Fibroblast of peridontal ligament (primary cell): ENCODE measurements around the gene WDR46.

ENCODE experiments used
- DNase-seq: peaks from one replicate; pipeline ENCODE4 v3.0.0-alpha.2; 2010; ENCODE audit errors: extremely low read depth

WDR46 gene

DNA sequence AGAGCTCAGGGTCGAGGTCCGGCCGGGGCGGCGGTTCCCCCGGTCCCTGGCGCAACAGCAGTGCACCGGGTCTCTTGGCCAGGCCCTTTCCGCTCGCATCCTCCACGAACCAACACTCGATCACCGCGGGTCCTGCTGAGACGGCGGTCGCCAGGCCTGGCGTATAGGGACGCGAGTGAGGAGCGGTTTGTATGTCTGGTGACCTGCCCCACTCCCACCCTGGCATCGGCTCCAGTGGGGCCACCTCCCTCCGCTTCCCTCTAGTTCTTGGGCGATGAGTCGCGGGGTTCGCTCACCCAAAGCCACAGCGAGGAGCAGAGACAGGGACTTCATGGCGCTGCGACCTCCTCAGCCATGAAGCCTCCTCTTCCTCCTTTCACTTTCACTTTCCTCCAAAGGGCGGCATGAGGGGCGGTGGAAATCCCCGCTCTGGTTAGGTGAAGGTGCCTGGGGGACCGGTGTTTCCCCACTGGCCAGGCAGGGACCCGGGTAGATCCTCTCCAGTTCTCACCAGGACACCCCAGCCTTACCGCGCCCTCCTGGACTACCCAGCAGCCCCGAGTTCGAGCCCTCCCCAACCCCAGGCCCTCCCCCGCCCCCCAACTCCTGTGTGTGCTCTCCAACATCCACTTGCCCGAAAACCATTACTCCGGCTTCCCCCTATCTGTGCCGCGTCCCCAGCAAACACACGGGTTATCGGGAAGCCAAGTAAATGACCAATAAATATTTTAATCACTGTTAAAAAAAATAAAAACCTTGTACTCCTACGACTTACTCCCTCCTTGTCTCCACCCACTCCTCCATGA is 24.9 kb upstream of the WDR46 start, which contains the start of gene TAPBP:
TSS of gene TAPBP (minus strand) at position 370 of the 806 bp plus-strand sequence. CDS start at position 333, 37 bp downstream.
- DNase-seq, result peak; percentile 55

- DNase-seq, result peak; percentile 15
Measured at GRCh38 chr6:33313105-33313708, 24.2 kb upstream of the WDR46 start.

GRCh38 chr6:33312361-33313104 is 23.5 kb upstream of the WDR46 start:
- DNase-seq, result peak; percentile 58

DNA sequence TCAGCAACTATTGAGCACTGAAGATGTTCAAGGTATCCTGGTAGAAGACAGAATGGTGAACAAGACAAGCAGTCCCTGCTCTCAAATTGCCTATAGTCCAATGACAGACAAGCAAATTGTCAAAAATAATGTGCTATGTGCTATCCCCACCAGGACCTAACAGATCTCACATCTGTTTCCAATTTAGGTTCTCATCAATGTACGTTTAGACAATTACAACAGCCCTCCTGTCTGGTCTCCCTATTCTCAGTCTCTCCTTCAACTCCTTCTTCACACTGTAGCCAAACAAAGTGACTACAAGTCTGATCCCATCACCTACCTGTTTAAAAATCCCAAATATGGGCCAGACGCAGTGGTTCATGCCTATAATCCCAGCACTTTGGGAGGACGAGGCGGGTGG is 17.3 kb upstream of the WDR46 start:
- no peak for DNase-seq

DNA sequence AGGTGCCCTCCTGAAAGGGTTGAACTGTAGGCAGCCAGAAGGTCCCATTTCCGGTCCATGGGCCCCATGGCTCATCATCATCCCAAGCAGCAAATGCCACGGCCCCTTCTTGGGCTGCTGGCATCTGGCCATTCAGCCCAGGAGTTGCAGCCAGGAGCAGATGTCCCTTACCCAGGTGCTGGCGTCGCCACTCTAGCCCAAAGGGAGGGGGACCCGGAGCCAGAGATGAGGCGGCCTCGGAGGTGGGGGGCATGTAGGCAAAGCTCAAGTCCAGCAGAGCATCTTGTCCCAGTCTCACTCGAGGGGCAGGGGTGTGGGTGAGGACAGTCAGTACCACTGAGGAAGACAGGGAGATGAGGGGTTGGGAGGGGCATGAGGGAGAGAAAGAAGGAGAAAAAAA is 16.0 kb upstream of the WDR46 start:
- no peak for DNase-seq

DNA sequence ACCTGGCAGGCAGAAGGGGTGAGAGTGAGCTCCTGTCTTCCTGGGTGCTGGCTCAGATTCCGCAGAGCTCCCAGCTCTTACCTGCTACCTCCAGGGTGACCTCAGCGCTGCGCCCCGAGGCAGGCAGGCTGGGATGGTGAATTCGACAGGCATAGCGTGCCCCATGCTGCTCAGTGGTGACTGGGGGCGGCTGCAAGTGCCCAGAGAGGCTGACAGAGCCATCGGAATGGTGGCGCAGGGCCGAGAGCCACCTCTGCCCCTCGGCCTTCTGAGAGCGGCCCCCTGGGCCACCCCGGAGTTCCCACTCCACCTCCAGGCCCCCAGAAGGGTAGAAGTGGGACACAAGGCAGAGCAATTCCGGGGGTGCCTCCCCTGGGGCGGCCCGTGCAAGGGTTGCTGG is 15.2 kb upstream of the WDR46 start:
- DNase-seq, result no peak

DNA sequence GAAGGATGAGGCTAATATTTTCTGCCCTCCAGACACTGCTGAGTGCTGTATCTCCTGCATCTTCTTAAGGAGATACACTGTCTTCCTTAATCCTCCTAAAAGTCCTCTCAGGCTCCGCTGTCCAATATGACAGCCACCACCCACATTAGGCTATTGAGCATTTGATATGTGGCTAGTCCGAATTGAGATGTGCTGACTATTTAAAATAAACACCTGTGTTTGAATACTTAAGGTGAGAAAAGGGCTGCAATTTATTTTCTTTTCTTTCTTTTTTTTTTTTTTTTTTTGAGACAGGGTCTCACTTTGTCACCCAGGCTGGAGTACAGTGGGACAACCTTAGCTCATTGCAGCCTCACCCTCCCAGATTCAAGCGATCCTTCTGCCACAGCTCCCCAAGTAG is 12.8 kb upstream of the WDR46 start:
- DNase-seq, result no peak

- peak; percentile 87 for DNase-seq
Measured at GRCh38 chr6:33299237-33299944, 10.4 kb upstream of the WDR46 start.

DNA sequence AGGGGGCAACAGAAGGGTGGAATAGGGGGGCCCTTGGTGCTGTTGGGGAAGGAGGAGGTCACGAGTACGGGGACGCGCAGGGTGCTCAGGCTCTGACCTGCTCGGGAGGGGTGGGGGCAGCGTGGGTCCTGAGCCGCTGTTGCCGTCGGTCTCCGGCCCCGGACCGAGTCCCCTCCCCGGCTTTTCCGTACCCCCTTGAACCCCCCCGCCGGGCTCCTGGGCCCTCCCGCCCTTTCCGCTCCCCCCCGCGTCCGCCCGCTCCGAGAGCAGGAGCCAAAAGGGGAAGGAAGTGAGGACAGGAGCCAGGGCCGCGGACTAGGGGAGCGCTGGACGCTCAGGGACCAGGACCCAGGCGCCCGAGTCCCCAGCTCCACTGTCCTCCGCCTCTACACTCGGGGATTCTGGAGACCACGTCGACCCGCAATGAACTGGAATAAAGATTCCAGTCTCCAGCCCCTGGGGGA is 9.8 kb upstream of the WDR46 start, which contains the start of gene RGL2:
TSS of gene RGL2 (minus strand) at position 170 of the 464 bp plus-strand sequence. CDS start 332 bp downstream, outside the sequence.
- DNase-seq, result peak; percentile 25

DNA sequence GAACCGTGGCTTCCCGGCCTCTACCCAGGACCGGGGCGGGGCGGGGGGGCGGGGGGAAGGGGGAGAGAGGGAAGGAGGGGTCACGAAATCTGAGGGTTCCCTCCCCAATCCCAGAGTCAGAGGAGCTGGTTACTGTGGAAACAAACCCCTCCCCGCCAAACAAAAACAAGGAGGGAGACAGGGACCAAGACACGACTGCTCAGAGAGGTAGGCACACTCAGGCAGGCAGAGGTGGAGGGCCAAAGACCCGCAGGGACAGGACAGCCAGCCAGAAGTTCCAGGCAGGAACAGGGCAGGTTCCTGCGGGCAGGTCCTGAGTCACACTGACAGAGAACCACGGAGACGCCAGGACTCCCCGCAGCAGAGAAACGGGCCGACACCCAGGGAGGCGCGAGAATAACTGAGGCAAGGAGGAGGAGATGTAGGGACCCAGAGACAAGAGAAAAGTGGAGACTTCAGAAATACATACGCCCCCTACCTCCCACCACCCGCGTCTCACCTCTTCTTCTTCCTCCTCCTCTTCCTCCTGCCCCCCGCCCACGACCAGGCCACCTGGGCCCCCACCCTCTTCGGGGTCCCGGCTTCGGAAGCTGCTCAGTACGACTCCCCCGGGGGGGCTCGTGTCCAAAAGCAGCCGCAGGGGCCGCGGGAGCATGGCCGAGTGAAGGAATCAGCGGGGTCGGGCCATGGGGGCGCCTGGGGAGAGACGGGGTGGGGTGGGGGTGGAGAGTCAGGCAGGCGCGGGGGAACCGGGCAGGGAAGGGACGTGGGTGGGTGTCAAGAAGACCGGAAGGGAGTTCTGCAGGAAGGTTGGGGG is 9.1 kb upstream of the WDR46 start:
- DNase-seq, result peak; percentile 85

GRCh38 chr6:33297406-33297955 is 8.4 kb upstream of the WDR46 start:
- DNase-seq, result no peak

- DNase-seq, result no peak
Measured at GRCh38 chr6:33296797-33297405, 7.9 kb upstream of the WDR46 start.

- no peak for DNase-seq
Measured at GRCh38 chr6:33295621-33296369, 6.8 kb upstream of the WDR46 start.

- no peak for DNase-seq
Measured at GRCh38 chr6:33294086-33294823, 5.2 kb upstream of the WDR46 start.

DNA sequence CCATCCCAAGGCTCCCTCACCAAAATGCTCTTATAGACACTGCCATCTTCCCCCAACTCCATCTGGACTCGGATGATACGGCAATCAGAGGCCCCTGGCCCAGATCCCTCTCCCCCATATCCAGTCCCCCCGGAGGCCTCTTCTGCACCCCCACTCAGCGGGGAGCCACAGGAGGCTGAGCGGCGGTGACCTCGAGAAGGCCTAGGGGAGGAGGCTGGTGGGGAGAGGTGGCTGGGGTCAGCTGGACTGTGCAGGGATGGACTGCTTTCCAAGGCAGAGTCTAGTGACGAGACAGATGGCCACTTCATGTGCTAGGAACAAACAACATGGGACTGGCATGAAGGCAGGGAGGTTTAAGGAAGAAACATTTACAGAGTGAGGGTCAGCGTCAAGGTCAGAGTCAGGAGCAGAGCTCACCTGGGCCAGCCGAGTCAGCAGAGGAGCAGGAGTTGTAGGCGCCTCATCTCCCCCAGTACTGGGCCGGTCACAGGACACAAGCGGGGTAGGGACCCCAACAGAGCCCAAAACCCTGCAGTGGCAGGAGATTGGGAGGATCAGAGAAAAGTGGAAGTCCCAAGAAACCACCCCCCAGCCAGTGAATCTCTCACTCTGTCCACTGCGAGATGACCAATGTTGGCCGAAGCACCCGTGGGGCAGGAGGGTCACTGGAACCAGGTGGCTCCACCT is 4.1 kb upstream of the WDR46 start:
- no peak for DNase-seq

DNA sequence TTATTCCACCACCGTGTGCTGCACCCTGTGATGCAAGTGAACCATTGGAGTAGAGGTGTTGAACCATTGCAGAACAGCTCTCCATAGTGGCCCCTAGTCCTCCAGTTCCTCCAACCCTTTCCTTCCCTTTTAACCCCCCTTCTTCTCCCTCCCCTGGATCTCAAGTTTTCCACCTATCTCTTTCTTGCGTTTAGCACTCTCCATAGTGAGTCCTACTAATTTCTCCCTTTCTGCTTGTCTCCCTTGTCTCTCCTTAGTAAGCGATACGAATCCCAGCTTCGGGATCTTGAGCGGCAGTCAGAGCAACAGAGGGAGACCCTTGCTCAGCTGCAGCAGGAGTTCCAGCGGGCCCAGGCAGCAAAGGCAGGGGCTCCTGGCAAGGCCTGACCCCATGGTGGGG is 1.4 kb upstream of the WDR46 start:
- DNase-seq, result no peak

DNA sequence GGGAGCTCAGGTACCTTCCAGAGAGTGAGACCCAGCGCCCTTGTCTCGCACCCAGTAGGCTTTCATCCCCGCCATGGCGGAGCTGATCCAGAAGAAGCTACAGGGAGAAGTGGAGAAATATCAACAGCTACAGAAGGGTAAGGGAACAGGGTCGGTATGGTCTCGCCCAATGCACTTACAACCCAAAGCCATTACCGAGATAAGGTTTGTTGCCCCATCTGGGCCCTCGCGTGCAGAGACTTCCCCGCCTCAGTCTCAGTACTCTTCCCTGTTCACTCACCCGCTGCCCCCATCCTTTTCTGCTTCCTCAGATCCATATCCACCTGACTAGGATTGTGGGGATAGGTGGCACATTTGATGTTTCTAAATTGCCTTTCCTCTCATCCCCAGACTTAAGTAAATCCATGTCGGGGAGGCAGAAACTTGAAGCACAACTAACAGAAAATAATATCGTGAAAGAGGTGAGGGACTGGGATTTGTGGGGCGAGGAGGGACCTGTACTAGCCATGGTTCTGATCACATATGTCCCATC is 811 bp upstream of the WDR46 start:
- no peak for DNase-seq
